SK-N-SH (cell line): ENCODE results near the gene HRH2. TPM values are rescaled to one million over a fixed set of nuclear protein-coding genes. Genes with fewer than 3 reads are reported as not detected.

ENCODE experiments used
- CTCF ChIA-PET: fragments of 300-600, 350-600 bp; formaldehyde crosslinking; extraction: SDS; loops from one replicate; lab custom pipeline; 2021; lab: Yijun Ruan, JAX
- POLR2A ChIA-PET: fragments of 350-600 bp; sonication (Branson Sonifier 250); formaldehyde crosslinking; extraction: SDS; loops from one replicate; lab custom pipeline; 2020; ENCODE audit warnings: antibody characterized with exemption, inconsistent platforms; lab: Yijun Ruan, JAX
- DNase-seq: peaks from one replicate; pipeline ENCODE4 v3.0.0; 2012
- H2AFZ ChIP-seq: fragments of 200-600 bp; sonication (generic); 2 replicates; pipeline ENCODE4 v1.8.1; 2016; ENCODE audit warnings: antibody characterized with exemption, mild to moderate bottlenecking, low read depth
- H3F3A ChIP-seq: fragments of 200-600 bp; sonication (generic); replicated peaks from 2 replicates; pipeline ENCODE3; 2016; ENCODE audit warnings: antibody characterized with exemption, mild to moderate bottlenecking; ENCODE audit not compliant: insufficient read depth
- H3K27ac ChIP-seq, 2 experiments: fragments of 200-500 bp in 1 of 2; fragments of 200-600 bp in 1 of 2; sonication (Bioruptor generic) in 1 of 2; sonication (generic), shearing (Covaris generic) in 1 of 2; 2 replicates each; pipeline versions ENCODE4 v1.5.1 to v1.6.1; 2014 to 2016; ENCODE audit warnings: low read depth in 2 of 2, inconsistent platforms in 1 of 2, low read length in 1 of 2, mild to moderate bottlenecking in 1 of 2, mixed read lengths in 1 of 2
- H3K27me3 ChIP-seq: fragments of 200-600 bp; sonication (generic), shearing (Covaris generic); 2 replicates; pipeline ENCODE4 v1.6.1; 2016; ENCODE audit warnings: mixed run types; ENCODE audit not compliant: insufficient read depth
- H3K36me3 ChIP-seq, 2 experiments: fragments of 200-500 bp in 1 of 2; fragments of 200-600 bp in 1 of 2; sonication (Bioruptor generic) in 1 of 2; sonication (generic) in 1 of 2; replicated peaks in 1 of 2; 2 replicates each; pipeline versions ENCODE3 to v1.5.1; 2014 to 2016; ENCODE audit warnings: low read length in 1 of 2, mild to moderate bottlenecking in 1 of 2; ENCODE audit not compliant: insufficient read depth in 2 of 2, control insufficient read depth in 1 of 2
- H3K4me1 ChIP-seq, 2 experiments: fragments of 200-500 bp in 1 of 2; fragments of 200-600 bp in 1 of 2; sonication (Bioruptor generic) in 1 of 2; sonication (generic), shearing (Covaris generic) in 1 of 2; 2 replicates each; pipeline versions ENCODE4 v1.5.1 to v1.6.1; 2014 to 2016; ENCODE audit warnings: low read depth in 1 of 2, low read length in 1 of 2, mixed run types in 1 of 2; ENCODE audit not compliant: insufficient read depth in 2 of 2, control insufficient read depth in 1 of 2
- H3K4me2 ChIP-seq: fragments of 200-600 bp; sonication (generic), shearing (Covaris generic); 2 replicates; pipeline ENCODE4 v1.6.1; 2017; ENCODE audit warnings: mixed run types
- H3K4me3 ChIP-seq, 2 experiments: fragments of 200-500 bp in 1 of 2; fragments of 200-600 bp in 1 of 2; sonication (Bioruptor generic) in 1 of 2; sonication (generic), shearing (Covaris generic) in 1 of 2; 2 replicates each; pipeline versions ENCODE4 v1.5.1 to v1.8.1; 2014 to 2016; ENCODE audit warnings: low read depth in 2 of 2, inconsistent platforms in 1 of 2, low read length in 1 of 2, mild to moderate bottlenecking in 1 of 2, mixed read lengths in 1 of 2, moderate library complexity in 1 of 2
- H3K79me2 ChIP-seq: fragments of 200-600 bp; sonication (generic); 2 replicates; pipeline ENCODE4 v1.8.1; 2017; ENCODE audit warnings: mild to moderate bottlenecking; ENCODE audit not compliant: insufficient read depth
- H3K9ac ChIP-seq: fragments of 200-600 bp; sonication (generic); 2 replicates; pipeline ENCODE4 v1.6.1; 2017; ENCODE audit warnings: mixed run types
- H3K9me2 ChIP-seq: fragments of 200-600 bp; sonication (generic); 2 replicates; pipeline ENCODE4 v1.6.1; 2017; ENCODE audit warnings: mixed run types
- H3K9me3 ChIP-seq: fragments of 200-600 bp; sonication (generic); 2 replicates; pipeline ENCODE4 v1.6.1; 2017; ENCODE audit warnings: mixed run types, mild to moderate bottlenecking, moderate library complexity
- H4K20me1 ChIP-seq: fragments of 200-600 bp; sonication (generic); 2 replicates; pipeline ENCODE4 v1.6.1; 2017; ENCODE audit warnings: mild to moderate bottlenecking, mixed run types; ENCODE audit not compliant: insufficient read depth
- CHD2 ChIP-seq: fragments of 150-350 bp; IDR thresholded peaks from 2 replicates; pipeline ENCODE4 v1.6.1; 2018; ENCODE audit warnings: low read length; ENCODE audit not compliant: partially characterized antibody
- ELF1 ChIP-seq: IDR thresholded peaks from 2 replicates; pipeline ENCODE4 v1.4.0; 2012
- EZH2phosphoT487 ChIP-seq: fragments of 200-600 bp; sonication (generic); IDR thresholded peaks from 2 replicates; pipeline ENCODE4 v1.6.1; 2017; ENCODE audit warnings: low read depth, mixed run types, mild to moderate bottlenecking, antibody characterized with exemption, moderate library complexity, borderline replicate concordance
- MAX ChIP-seq: IDR thresholded peaks from 2 replicates; pipeline ENCODE4 v1.4.0; 2012; ENCODE audit warnings: low read depth
- MEF2A ChIP-seq: IDR thresholded peaks from 2 replicates; pipeline ENCODE4 v1.4.0; 2012; ENCODE audit warnings: low read depth, borderline replicate concordance
- MXI1 ChIP-seq: IDR thresholded peaks from 2 replicates; pipeline ENCODE4 v1.6.1; 2012; ENCODE audit warnings: mild to moderate bottlenecking, low read depth, low read length, improper control_type of control experiment
- POLR2AphosphoS5 ChIP-seq: IDR thresholded peaks from 2 replicates; pipeline ENCODE4 v1.6.1; 2012; ENCODE audit warnings: low read depth, low read length
- REST ChIP-seq: IDR thresholded peaks from 2 replicates; pipeline ENCODE4 v1.6.1; 2012; ENCODE audit warnings: mild to moderate bottlenecking, low read depth, low read length, moderate library complexity
- RXRA ChIP-seq: IDR thresholded peaks from 2 replicates; pipeline ENCODE4 v1.4.0; 2012; ENCODE audit warnings: low read depth, mild to moderate bottlenecking, borderline replicate concordance
- TCF12 ChIP-seq: IDR thresholded peaks from 2 replicates; pipeline ENCODE4 v1.4.0; 2012
- YY1 ChIP-seq: IDR thresholded peaks from 2 replicates; pipeline ENCODE4 v1.4.0; 2012; ENCODE audit warnings: low read depth, mild to moderate bottlenecking
- WGBS: methylation state at CpG from one replicate; pipeline ENCODE4 v1.1.6; 2017; ENCODE audit warnings: low lambda C conversion rate; 5-methylcytosine and 5-hydroxymethylcytosine counted together
- polyA plus RNA-seq, 3 experiments: library from polyadenylated mRNA; depleted of rRNA; stranded (reverse); fragments of >200 nt; gene quantifications; 2 replicates each; pipeline ENCODE4 v1.2.3, GENCODE V29; 2012

The HRH2 gene
- polyA plus RNA-seq, 1 of the 3 experiments (the other 2 are of a cell fraction): 0.08 TPM

- TF ChIP-seq POLR2AphosphoS5: no peak
These were observed 66.7 kb downstream of the HRH2 start (continued) for GRCh38 chr5:175724314-175725275.

GRCh38 chr5:175728316-175728715 is 70.4 kb downstream of the HRH2 start:
- H3K4me2 ChIP-seq: no peak overlapping the region
- peaks cover 0 to 11% of the 10 kb centered on the region in 2 experiments; a peak in 1 of 4 replicates for H3K4me1 ChIP-seq
- no peaks in the 10 kb centered on the region for H3K36me3 ChIP-seq
- no peak overlapping the region for H3K27ac ChIP-seq
- 40% methylated on average over 1 of the region's 12 CpGs for WGBS
- H3K27me3 ChIP-seq: no peaks in the 10 kb centered on the region
- POLR2A ChIA-PET: interaction anchor here (1.0 kb wide), 1 partner anchor 919 kb away, joined by 3 read pairs; the partner anchor contains the start of gene TSPAN17
- CTCF ChIA-PET: interaction anchor here (0.6 to 20.1 kb wide), 20 partner anchors 9 to 212 kb away, joined by 3 to 338 read pairs (median 13); partner anchors contain the start of gene CPLX2
- no peaks in the 10 kb centered on the region for H3K9me3 ChIP-seq
- no peak overlapping the region for H3K9ac ChIP-seq
- H3K4me3 ChIP-seq: no peak overlapping the region
- no peaks in the 10 kb centered on the region for H3F3A ChIP-seq
- H2AFZ ChIP-seq: no peak overlapping the region
- no peaks in the 10 kb centered on the region for H4K20me1 ChIP-seq
- TF ChIP-seq POLR2AphosphoS5 (no peak), ELF1 (no peak), CHD2 (no peak), MAX (no peak), EZH2phosphoT487 (no peak), REST (no peak), MXI1 (no peak), TCF12 (no peak), YY1 (no peak), RXRA (no peak), MEF2A (no peak)
- no peaks in the 10 kb centered on the region for H3K79me2 ChIP-seq
- no peak for DNase-seq
- H3K9me2 ChIP-seq: no peaks in the 10 kb centered on the region
